GM21515 (cell line): ENCODE data around the gene PPM1F.
"Not testable (repeated sequence)": the region's sequence is repeated elsewhere in the genome, so short reads cannot be mapped to it uniquely, and the experiment has no call there.

Source experiments
- ATAC-seq: cut with Tn5 transposase; IDR thresholded peaks from one replicate; pipeline ENCODE4 v1.9.1; 2021; ENCODE audit not compliant: unreplicated experiment

PPM1F gene

DNA sequence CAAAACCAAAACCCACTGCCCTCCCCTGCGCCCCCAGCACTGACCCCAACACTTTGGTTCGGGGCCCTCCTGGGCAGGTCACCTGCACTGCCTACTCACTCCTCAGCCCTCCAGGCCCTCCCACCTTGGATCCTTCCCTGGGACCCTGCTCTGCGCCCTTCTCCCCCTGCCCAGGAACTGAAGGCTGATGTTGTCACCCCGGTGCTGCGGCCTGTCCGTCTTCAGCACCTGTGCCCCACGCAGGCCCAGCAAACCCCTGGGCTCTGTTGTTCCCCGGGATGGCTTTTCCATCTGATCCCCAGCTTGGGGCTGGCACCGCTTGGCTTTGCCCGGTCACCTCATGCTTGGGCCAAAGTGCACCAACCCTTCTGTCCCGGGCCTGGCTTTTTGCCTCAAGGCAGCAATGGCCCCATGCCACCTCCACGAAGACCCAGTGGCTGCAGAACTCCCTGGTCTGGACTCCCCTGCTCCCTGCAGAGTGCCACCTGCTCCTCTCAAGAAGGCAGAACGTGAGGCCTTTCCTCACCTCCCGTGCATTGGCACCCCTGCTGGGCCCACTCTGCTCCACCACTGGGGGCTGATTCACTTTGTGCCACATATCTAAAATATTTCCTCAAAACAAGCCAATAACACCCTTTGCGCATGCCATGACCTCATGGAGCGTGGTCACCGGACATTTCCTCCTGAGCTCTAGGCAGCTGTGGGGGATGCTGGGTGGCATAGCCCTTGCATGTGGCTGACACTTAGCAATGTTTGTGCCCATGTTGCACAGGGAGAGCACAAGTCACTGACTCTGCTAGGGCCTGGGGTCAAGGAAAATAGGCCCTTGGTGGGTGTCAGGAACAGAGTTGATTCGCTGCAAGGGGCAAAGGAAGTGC lies 8.8 kb downstream of the PPM1F start:
- no peak for ATAC-seq

DNA sequence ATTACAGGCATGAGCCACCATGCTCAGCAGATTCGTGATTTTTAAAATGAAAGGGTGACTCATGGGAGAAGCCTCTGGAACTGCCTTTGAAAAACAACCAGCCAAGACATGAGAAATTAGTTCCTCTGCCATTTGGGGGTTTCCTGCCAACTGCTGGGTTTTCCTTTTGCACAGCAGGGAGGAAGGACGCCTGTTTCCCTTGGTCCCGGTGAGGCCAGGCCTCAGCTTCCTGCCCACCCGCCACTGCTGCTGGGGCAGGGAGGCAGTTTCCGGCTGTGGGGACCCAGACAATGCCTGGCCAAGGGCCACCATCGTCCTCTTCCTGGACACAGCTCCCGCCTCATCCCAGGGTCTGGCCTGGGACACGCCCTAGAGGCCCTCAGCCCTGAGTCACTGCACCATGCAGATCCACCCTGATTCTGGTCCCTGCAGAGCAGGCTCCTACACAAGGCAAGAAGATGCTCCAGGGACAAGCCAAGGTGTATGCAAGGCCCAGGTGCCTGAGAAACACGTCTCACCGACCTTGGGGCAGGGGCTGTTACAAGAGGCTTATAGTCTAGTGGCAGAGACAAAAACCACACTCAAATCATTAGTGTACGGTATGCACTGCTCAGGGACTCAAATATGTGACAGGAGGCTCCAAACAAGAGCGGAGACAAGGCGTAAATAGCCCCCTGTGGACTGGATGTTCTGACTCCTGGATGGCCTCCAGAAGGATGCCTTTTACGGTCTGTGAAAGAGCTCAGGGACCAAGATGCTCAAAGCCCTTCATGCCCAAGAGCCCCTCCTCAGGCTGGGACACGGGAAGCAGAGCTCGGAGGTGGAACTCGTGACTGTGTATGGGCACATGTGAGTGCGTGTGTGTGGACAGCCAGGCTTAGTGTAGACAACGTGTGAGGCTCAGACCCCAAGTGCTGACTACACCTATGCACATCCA lies 10.0 kb downstream of the PPM1F start:
- no peak for ATAC-seq

DNA sequence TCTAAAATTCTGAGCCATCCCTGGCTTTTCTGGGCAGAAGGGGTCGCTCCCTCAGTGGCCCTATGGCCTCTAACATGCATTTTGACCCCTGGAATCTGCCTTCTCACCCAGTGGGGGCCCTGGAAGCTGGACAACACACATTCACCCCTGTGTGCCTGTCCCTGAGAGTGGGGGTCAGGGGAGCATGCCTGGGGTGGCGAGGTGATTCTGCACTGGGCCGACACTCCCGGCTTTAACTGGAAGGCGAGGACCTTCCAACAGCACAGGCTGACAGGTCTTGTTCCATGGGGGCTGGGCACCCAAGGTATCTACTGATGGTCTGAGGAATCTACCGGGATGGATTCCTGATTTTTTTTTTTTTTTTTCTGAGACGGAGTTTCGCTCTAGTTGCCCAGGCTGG lies 10.7 kb downstream of the PPM1F start:
- ATAC-seq, result no peak

DNA sequence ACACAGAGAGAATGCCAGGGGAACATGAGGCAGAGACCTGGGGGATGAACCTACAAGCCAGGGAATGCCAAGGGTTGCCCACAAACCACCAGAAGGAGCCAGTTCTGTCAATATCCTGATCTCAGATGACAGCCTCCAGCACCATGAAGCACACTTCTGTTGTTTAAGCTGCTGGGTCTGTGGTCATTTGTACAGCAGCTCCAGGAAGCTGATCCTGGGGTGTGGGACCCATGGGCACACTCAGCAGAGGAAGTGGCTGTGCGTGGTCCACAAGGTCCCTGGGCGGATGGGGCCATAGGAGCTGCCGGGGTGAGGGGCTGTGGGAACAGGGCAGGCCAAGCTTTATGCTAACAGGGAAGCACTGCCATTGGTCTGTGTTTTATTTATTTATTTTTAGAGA lies 12.1 kb downstream of the PPM1F start:
- ATAC-seq, result no peak

DNA sequence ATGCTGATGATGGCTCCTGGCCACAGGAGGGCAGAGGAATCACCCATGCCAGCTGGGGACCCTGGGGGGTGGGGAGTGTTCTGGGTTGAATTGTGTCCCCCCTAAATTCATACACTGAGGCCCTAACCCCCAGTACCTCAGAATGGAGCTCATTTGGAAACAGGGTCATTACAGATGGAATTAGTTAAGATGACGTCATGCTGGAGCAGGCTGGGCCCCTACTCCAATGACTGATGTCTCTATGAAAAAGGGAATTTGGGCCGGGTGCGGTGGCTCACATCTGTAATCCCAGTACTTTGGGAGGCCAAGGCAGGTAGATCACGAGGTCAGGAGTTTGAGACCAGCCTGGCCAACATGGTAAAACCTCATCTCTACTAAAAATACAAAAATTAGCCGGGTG lies 12.7 kb downstream of the PPM1F start:
- ATAC-seq, result not testable (repeated sequence)

DNA sequence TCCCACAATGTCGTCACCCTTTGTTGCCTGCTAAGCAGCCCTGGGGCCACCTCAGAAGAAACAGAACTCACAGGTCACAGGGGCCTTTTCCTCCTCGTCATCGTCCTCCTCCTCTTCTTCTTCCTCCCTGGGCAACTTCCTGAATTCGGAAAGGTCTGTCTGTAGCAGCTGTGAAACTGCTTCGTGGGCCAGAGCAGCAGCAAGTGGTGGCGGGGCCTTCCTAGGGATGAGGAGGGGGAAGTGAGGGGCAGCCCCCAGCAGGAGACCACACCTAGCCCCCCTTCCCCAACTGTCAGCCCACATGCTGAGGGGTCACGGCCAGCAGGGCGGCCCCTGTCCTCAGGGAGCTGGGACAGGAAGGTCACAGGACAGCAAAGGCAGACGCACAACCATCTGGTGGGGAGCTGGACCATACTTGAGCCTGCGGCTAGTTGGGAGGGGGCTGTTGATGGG lies 13.2 kb downstream of the PPM1F start:
- ATAC-seq, result no peak

DNA sequence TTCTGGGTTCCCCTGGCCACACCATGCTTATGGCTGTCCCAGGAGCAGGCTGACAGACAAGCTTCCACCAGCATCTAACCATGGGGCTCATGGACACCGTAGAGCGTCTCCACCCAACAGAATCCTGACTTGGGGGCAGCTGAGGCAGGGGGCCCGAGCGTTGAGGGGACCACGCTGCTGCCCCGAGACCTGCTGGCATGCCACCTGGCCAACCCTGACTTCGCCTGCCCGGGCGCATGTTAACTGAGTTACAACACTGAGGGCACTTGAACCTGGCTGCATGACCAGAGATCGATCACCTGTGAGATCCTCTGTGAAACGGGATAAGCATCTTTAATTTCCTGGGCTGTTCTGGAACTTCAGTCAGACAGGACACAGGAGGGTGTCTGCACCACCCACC lies 13.7 kb downstream of the PPM1F start:
- ATAC-seq, result no peak

DNA sequence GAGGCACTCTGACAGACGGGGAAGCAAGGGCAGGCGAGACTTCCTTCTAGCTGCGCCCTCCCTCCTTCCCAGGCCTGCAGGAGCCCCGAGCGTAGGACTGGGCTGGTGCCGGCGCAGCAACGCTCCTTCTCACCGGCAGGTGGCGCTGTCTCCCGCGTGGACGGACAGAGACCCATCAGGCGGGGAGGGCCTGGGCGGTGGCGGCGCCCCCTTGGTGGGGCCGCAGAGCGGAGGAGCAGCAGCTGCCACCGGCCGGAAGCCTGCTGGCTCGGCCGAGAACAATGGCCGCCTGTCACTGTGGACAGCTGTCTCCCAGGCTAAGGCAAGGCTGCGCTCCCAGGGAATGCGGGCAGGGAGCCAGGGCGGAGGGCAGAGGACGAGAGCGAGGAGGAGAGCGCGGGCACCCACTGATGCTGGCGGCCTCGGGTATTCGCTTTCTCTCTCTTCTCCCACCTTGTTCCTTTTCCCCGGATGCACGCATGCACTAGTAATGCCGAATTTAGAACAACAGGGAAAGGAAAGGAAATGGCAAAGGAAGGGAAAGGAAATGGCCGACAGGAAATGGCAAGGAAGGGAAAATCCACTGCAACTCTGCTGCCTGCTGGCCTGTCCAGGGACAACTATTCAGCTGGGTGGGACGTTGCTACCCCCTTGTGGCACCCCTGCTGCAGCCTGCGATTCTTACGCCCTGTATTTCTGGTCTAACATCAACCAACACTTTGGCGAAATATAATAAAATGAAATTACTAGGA lies 14.4 kb downstream of the PPM1F start:
- peak; percentile 74 for ATAC-seq

DNA sequence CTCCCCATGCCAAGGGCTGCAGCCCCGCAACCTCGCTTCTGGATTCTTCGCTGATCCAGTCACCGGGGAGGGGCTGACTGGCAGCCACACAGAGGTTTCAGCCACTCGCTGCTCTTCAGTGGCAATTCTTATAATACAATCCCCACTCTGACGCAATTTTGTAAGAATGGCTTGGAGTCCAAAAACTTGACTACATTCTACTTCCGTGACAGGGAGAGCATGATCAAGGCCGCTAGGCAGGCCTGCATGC lies 14.9 kb downstream of the PPM1F start:
- no peak for ATAC-seq

DNA sequence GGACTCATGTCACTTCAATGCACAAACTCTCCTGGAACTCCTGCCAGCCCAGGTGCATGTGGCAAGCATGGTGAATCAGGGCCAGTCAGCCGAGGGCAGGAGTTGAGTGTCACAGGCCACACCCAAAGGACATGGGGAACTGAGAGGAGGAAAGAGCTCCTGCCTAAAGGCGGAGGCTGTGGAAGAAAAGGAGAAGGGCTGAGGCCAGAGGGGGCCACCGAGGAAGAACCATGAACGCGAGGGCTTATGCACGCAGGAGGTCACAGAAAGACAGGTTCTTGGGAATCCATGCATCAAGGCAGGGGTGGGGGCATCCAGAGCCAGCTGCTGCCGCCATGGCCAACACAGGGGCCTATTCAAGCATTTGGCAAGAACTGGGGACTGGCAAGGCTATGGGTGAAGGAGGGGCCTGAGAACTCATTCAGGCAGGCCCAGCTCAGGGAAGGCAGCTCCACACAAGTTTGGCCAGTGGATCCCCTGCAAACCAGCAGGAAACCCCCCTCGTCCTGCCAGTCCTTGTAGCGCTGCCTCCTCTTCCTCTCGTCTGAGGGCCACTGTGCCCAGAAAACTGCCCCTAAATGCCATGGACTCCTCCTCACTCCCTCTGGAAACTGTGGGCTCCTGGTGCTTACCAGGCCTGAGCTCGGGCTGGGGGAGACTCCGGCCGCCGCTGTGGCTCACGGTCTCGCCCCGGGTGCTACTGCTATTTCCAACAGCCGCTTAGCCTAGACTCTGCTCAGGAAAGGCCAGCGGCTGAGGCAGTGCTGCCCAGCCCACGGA lies 15.4 kb downstream of the PPM1F start:
- no peak for ATAC-seq

DNA sequence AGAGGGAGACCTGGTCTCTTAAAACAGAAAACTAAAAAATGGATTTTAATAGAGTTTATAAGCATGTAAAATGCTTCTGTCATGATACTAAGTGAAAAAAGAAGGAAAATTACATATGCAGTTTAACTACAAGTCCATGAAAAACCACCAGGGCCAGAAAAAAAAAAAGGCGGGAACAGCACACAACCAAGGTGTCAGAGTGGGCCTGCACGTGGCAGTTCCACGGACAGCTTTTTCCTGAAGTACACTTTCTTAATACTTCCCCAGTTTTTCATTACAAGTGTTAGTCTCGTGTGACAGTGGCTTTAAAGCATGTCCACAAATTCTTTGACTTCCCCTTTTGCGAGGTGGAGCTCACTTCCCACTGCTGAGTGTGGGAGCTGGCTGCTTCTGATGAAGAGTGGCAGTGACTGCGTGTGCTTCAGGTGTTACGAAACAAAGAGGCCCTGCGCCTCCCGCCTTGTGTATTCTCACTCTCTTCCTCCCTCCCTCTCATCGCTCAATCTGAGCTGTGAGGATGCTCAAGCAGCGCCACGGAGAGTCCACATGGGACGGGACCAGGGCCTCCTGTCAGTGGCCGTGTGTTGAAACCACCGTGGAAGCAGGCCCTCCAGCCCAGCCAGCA lies 16.4 kb downstream of the PPM1F start:
- no peak for ATAC-seq

DNA sequence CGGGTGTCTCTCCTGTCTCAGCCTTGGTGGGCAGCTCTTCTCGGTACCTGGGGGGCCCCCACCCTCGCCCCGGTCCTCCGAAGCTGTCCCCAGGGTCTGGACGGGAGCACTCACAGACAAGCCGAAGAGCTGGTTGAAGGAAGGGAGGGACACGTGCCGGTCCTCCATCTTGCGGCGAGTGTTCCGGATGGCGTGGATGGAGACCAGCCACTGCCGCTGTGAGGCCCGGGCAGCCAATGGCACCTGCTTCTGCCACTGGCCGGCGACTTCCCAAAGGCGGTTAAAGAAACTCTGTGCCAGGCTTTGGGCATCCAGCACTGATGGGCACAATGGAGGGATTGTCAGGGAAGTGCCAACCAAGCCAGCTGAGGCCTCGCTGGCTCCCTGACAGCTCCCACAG lies 18.7 kb downstream of the PPM1F start:
- ATAC-seq, result no peak

DNA sequence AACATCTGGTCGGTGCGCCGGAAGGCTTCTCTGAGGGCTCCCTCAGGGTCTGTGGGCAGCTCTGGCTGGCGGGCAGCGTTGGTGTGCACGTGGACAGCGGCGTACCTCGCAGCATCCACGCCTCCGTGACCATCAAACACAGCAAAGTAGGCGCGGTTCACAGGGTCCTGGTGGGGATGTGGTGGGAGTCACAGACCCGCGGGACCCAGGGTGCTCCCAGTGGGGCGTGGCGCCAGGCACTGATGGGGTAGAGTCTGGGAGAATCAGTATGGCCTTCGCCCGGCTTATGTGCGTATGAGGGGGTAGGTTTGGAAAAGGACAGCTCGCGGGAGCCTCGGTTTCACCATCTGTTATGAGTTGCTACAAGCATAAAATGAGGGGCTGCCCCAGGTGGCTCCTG lies 19.2 kb downstream of the PPM1F start:
- no peak for ATAC-seq

DNA sequence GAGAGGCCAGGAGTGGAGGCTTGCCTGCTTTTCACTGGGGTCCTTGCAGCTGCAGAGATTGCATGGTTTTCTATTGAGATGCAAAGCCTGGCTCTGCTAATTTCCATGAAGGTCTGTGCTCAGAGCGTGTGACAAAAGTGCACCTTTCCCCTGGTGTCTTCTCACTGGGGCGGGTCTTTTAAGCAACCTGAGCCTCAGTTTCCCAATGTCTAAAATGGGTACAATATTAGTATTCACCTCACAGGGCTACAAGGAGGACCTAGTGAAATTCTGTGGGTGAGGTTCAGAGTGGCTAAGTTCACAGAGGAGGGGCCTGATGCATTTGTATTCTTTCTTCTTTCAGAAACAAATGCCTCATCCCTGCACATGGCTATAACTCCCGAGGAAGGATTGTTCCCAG lies 20.3 kb downstream of the PPM1F start:
- no peak for ATAC-seq

DNA sequence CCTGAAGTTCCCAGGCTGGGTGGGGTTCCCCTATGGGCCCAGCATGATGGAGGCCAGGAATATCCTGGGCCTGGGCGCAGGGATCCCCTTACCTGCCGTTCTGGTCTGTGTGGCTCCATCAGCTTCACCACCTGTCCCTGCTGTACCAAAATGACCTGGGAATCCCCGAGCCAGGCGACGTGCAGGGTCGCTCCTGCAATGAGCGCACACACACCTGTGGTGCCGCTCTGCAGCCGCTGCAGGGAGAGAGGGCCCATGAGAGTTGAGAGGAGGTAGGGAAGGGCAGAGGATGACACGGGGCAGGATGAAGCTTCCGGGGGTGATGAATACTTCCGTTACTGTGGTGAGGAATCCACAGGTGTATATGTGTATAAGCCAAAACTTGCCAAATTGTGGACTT lies 21.6 kb downstream of the PPM1F start:
- ATAC-seq, result no peak

DNA sequence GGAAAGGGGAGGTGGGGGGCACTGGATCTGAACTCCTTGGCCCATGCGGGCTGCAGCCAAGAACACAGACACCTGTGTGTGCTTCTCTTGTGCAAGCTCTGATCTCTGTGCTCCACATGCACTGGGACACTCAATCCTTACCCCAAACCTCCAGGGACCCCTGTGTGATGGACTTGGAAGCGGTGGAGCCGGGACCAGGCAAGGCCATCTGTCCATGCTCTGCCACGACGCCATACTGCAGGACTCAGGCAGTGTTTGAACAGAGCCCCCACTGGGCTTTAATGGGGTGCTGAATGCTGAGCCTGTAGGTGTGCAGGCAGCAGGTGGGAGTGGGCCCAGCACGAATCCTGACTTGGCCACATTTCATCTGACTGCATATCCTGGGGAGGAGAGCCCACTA lies 23.4 kb downstream of the PPM1F start:
- ATAC-seq, result no peak

DNA sequence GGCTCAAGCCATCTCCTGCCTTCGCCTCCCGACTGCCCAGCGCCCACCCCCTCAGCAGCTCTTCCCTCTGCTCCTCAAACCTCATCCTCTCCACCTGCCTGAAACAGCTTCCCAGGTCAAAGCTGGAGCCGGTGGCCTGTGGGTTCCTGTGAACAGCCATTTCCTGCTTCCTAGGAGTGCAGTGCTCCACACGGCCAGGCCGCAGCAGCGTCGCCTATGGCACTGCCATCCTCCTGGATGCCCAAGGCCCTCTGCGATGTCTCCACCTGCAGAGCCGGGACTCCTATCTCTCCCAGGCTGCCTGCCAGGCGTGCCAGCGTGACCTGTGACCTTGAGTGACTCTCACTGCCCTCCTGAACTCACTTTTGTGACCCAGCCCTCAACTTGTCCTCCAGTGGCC lies 24.6 kb downstream of the PPM1F start:
- ATAC-seq, result no peak

DNA sequence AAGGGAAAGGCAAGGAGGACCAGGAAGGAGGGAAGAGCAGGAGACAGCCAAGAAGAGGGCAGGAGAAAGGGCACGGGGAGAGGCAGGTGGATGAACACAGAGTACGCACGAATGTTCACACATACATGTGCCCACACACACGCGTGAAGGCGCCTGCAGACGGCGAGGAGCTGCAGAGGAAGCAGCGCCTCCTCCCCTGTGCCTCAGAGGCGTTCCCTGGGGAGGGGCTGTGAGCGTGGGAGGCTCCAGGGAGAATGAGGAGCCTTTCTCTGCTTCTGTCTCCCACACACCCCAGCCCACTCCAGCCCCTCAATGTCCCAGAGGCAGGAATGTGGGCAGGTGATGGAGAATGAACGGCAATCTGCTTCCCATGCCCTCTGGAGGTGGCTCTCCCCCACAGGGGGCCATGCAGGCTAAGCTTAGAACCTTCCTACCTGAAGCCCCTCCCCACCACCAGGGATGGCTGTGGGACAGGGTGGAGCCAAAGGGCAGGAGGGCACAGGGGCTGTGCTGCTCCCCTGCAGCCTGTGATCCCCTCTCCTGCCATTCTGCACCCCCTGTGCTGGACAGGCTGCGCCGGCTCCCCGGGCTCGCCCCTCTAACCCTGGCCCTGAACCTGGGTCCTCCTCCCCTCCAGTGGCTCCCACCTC lies 25.3 kb downstream of the PPM1F start:
- no peak for ATAC-seq

DNA sequence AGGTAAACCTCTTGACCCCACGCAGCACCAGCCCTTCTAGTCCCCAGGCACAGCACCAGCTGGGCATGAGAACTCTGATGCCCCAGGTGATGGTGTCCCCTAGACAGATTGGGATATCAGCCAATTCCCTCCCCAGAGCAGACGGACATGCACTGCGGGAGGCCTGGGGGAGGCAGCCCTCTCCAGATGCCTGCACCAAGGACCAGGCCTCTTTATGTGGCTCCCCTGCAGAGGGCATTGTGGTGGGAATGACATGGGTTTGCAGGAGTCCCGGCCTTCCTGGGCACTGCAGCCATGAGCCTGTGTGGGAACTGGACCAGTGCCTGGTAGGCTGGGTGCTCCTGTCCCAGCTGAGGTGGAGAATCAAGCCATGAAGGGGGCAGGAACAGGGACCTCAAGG lies 25.9 kb downstream of the PPM1F start:
- ATAC-seq, result no peak

DNA sequence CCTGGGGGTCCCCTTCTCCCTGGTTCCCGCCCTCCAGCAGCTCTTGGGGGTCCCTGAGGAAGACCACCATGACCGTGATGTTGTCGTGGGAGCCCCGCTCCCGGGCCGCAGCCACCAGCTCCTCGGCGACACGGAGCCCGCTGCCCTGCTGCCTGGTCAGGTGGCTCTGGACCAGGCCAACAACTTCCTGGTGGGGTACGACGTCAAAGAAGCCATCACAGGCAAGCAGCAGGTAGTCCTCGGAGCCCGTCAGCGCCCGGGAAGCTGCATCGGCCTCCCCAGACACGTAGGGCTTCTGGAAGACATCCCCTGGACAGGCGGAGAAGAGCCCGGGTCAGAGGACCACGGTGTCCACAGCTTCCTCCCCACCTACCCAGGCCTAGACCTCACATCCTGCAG lies 29.5 kb downstream of the PPM1F start:
- no peak for ATAC-seq
